DND-41 (cell line): ENCODE results near the gene PTPN23.

ENCODE experiments used
- ATAC-seq: fragments of 200-7000 bp; cut with Tn5 transposase; 3 replicates; pipeline ENCODE4 v1.9.1; 2021; ENCODE audit warnings: low read depth; ENCODE audit not compliant: insufficient read depth
- DNase-seq: peaks from one replicate; pipeline ENCODE4 v3.0.0-alpha.2; 2020
- H2AFZ ChIP-seq: 2 replicates; pipeline ENCODE4 v1.6.0; 2012; ENCODE audit warnings: low read depth, low read length
- H3K27ac ChIP-seq: 2 replicates; pipeline ENCODE4 v1.5.1; 2012; ENCODE audit warnings: low read length, inconsistent platforms
- H3K27me3 ChIP-seq: fragments of 200-600 bp; sonication (generic); 2 replicates; pipeline ENCODE4 v1.6.0; 2012; ENCODE audit warnings: low read length, mild to moderate bottlenecking, inconsistent platforms; ENCODE audit not compliant: insufficient read depth, poor library complexity
- H3K36me3 ChIP-seq: 2 replicates; pipeline ENCODE4 v1.5.1; 2012; ENCODE audit warnings: low read length, inconsistent platforms; ENCODE audit not compliant: insufficient read depth
- H3K4me1 ChIP-seq: 2 replicates; pipeline ENCODE4 v1.5.1; 2012; ENCODE audit warnings: mild to moderate bottlenecking, low read length; ENCODE audit not compliant: insufficient read depth
- H3K4me2 ChIP-seq: 2 replicates; pipeline ENCODE4 v1.6.0; 2012; ENCODE audit warnings: mild to moderate bottlenecking, moderate library complexity, low read length, inconsistent platforms; ENCODE audit not compliant: insufficient read depth
- H3K4me3 ChIP-seq, 2 experiments: fragments of 200-600 bp in 1 of 2; shearing (Covaris generic) in 1 of 2; 2 replicates each; pipeline ENCODE4 v1.5.1; 2012 to 2016; ENCODE audit warnings: inconsistent platforms in 2 of 2, low read length in 2 of 2, mild to moderate bottlenecking in 2 of 2, low read depth in 1 of 2, moderate library complexity in 1 of 2
- H3K79me2 ChIP-seq: 2 replicates; pipeline ENCODE4 v1.6.0; 2012; ENCODE audit warnings: low read length, inconsistent platforms; ENCODE audit not compliant: insufficient read depth
- H3K9ac ChIP-seq: 2 replicates; pipeline ENCODE4 v1.6.0; 2012; ENCODE audit warnings: low read depth, mild to moderate bottlenecking, inconsistent platforms, low read length, moderate library complexity
- H3K9me3 ChIP-seq: 2 replicates; pipeline ENCODE4 v1.5.1; 2012; ENCODE audit warnings: low read length, moderate library complexity, mild to moderate bottlenecking, inconsistent platforms; ENCODE audit not compliant: insufficient read depth, severe bottlenecking
- H4K20me1 ChIP-seq: 2 replicates; pipeline ENCODE4 v1.6.0; 2012; ENCODE audit warnings: low read length; ENCODE audit not compliant: insufficient read depth
- CTCF ChIP-seq: IDR thresholded peaks from 2 replicates; pipeline ENCODE4 v1.5.1; 2012; ENCODE audit warnings: borderline replicate concordance, low read length, moderate library complexity, mild to moderate bottlenecking; ENCODE audit not compliant: poor library complexity, severe bottlenecking; ENCODE audit errors: extremely low read depth
- EZH2 ChIP-seq: IDR thresholded peaks from 3 replicates; pipeline ENCODE4 v1.6.1; 2012; ENCODE audit warnings: borderline replicate concordance, low read depth, mild to moderate bottlenecking, moderate library complexity, low read length, inconsistent platforms; ENCODE audit not compliant: severe bottlenecking

PTPN23 gene

GRCh38 chr3:47414666-47415587, 34.1 kb downstream of the PTPN23 start:
- H2AFZ ChIP-seq = no peak overlapping the region
- no peak overlapping the region for H3K27ac ChIP-seq
- no peak for ATAC-seq
- no peak overlapping the region for H3K9ac ChIP-seq
- DNase-seq = no peak
- no peaks in the 10 kb centered on the region for H3K27me3 ChIP-seq
- H3K4me1 ChIP-seq = no peaks in the 10 kb centered on the region
- peaks cover 24% of the 10 kb centered on the region for H4K20me1 ChIP-seq
- no peaks in the 10 kb centered on the region for H3K9me3 ChIP-seq
- no peak for TF ChIP-seq CTCF
- no peak for TF ChIP-seq EZH2
- H3K4me3 ChIP-seq = no peak overlapping the region
- no peaks in the 10 kb centered on the region; the same call in 1 of the 2 replicates for H3K79me2 ChIP-seq
- peaks cover 86% of the 10 kb centered on the region for H3K36me3 ChIP-seq
- no peak overlapping the region for H3K4me2 ChIP-seq

GRCh38 chr3:47416041-47416440, 35.2 kb downstream of the PTPN23 start:
- ATAC-seq (no peak), DNase-seq (no peak)
- Histone ChIP-seq H3K4me2 (no peak overlapping the region), H3K4me3 (no peak overlapping the region), H2AFZ (no peak overlapping the region), H3K79me2 (peaks cover 3% of the 10 kb centered on the region; the same call in 1 of the 2 replicates), H3K9me3 (no peaks in the 10 kb centered on the region), H3K4me1 (no peaks in the 10 kb centered on the region), H3K27me3 (no peaks in the 10 kb centered on the region), H4K20me1 (peaks cover 29% of the 10 kb centered on the region), H3K36me3 (peaks cover 91% of the 10 kb centered on the region), H3K9ac (no peak overlapping the region), H3K27ac (no peak overlapping the region)
- TF ChIP-seq CTCF (no peak), EZH2 (no peak)

- no peak for ATAC-seq
- Histone ChIP-seq H3K4me2 (no peak overlapping the region), H3K79me2 (peaks cover 3% of the 10 kb centered on the region; the same call in 1 of the 2 replicates), H3K9ac (no peak overlapping the region), H3K27me3 (no peaks in the 10 kb centered on the region), H4K20me1 (peaks cover 18% of the 10 kb centered on the region), H3K36me3 (peaks cover 83% of the 10 kb centered on the region), H3K4me1 (peaks cover 12% of the 10 kb centered on the region), H3K27ac (no peak overlapping the region), H2AFZ (no peak overlapping the region), H3K4me3 (no peak overlapping the region), H3K9me3 (no peaks in the 10 kb centered on the region)
- no peak for DNase-seq
- TF ChIP-seq CTCF (no peak), EZH2 (no peak)
These were observed 37.6 kb downstream of the PTPN23 start for GRCh38 chr3:47418167-47419082.
